Right atrium auricular region (tissue), 2 donors: ENCODE measurements around the gene C10orf71. TPM values are rescaled to one million over a fixed set of nuclear protein-coding genes. Genes with fewer than 3 reads are reported as not detected.

Experiments used
- DNase-seq: peaks from one replicate; pipeline ENCODE4 v3.0.0-alpha.2; 2019; ENCODE audit warnings: low spot score
- H3K27ac ChIP-seq, 2 donors: fragments of 200-600 bp; sonication (generic); 1 replicate in 1 of 2; 2 replicates in 1 of 2; pipeline ENCODE4 v1.5.1; 2016 to 2019
- H3K27me3 ChIP-seq, 2 donors: fragments of 200-600 bp; sonication (generic); one replicate each; pipeline versions ENCODE4 v1.5.1 to v1.6.0; 2017 to 2019
- H3K36me3 ChIP-seq: fragments of 200-600 bp; sonication (generic); one replicate; pipeline ENCODE4 v1.5.1; 2016
- H3K4me1 ChIP-seq, 2 donors: fragments of 200-600 bp; sonication (generic); one replicate each; pipeline versions ENCODE4 v1.5.1 to v1.6.0; 2017 to 2019
- H3K4me3 ChIP-seq, 2 donors: fragments of 200-600 bp; sonication (generic); 1 replicate in 1 of 2; 2 replicates in 1 of 2; pipeline ENCODE4 v1.5.1; 2017 to 2019; ENCODE audit warnings: mild to moderate bottlenecking in 1 of 2, moderate library complexity in 1 of 2
- H3K9me3 ChIP-seq, 2 donors: fragments of 200-600 bp; sonication (generic); one replicate each; pipeline ENCODE4 v1.5.1; 2019
- total RNA-seq, 2 donors: library from RNA; depleted of rRNA; stranded (reverse); fragments of >200 nt; gene quantifications; one replicate each; pipeline ENCODE4 v1.1.0, GENCODE V29; 2016
- TF ChIP-seq, protein P1 (sequence below), 2 donors: fragments of 200-600 bp; sonication (generic); IDR thresholded peaks; one replicate each; pipeline ENCODE4 v1.5.1; 2019; ENCODE audit warnings: antibody characterized with exemption in 2 of 2

The C10orf71 gene
- total RNA-seq, 2 donors from 2014 or later: 34.9 to 48.2 TPM

DNA sequence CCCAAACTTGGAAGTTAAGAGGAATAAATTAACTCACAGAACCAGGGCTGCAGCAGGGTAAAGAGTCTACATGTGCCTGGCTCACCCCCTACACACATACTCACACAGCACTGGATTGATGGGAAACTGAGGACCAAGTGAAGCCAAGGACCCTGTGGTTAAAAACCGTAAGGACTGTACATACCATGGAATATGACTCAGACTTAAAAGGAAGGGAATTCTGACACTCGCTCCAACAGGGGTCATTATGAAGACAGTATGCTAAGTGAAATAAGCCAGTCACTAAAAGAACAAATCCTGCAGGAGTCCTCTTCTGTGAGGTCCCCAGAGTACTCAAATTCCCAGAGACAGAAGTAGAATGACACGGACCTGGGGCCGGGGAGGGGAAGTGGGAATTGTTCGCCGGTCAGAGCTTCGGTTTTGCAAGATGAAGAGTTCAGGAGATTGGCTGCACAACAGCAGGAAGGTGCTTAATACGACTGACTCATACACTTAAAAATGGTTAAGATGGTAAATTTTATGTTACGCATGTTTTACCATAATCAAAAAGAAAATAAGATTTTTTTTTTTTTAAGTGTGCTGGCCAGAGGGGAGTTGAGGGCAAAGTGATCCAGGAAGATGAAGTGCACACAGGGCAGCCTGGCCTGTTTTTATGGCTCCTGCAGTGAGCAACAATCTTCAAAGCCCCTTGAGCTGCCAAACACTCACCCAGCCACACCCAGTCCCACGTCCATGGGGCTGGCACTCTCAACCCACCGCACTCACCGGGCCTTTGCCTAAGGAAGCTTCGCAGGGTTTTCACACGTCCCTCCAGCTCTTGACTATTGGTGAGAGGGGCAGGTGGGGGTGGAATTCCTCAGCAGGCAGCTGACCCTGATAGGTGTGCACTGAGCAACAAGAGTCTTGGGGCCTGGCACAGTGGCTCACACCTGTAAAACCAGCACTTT lies 70.5 kb downstream of the C10orf71 start:
- H3K27ac ChIP-seq: no peak overlapping the region
- peak; percentile 59 for DNase-seq
- no peaks in the 10 kb centered on the region for H3K36me3 ChIP-seq
- H3K4me3 ChIP-seq: no peak overlapping the region
- TF ChIP-seq, protein P1, sequence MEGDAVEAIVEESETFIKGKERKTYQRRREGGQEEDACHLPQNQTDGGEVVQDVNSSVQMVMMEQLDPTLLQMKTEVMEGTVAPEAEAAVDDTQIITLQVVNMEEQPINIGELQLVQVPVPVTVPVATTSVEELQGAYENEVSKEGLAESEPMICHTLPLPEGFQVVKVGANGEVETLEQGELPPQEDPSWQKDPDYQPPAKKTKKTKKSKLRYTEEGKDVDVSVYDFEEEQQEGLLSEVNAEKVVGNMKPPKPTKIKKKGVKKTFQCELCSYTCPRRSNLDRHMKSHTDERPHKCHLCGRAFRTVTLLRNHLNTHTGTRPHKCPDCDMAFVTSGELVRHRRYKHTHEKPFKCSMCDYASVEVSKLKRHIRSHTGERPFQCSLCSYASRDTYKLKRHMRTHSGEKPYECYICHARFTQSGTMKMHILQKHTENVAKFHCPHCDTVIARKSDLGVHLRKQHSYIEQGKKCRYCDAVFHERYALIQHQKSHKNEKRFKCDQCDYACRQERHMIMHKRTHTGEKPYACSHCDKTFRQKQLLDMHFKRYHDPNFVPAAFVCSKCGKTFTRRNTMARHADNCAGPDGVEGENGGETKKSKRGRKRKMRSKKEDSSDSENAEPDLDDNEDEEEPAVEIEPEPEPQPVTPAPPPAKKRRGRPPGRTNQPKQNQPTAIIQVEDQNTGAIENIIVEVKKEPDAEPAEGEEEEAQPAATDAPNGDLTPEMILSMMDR (IDR thresholded peaks at IDR 0.05): no peak
- H3K9me3 ChIP-seq: no peaks in the 10 kb centered on the region
- H3K27me3 ChIP-seq: no peaks in the 10 kb centered on the region
- H3K4me1 ChIP-seq: no peaks in the 10 kb centered on the region

GRCh38 chr10:49370326-49371100 lies 71.5 kb downstream of the C10orf71 start:
- no peaks in the 10 kb centered on the region for H3K4me1 ChIP-seq
- no peaks in the 10 kb centered on the region for H3K36me3 ChIP-seq
- no peak for DNase-seq
- H3K9me3 ChIP-seq: no peaks in the 10 kb centered on the region
- H3K27ac ChIP-seq: no peak overlapping the region
- TF ChIP-seq, protein P1 (IDR thresholded peaks at IDR 0.05): no peak
- no peaks in the 10 kb centered on the region for H3K27me3 ChIP-seq
- no peak overlapping the region for H3K4me3 ChIP-seq

GRCh38 chr10:49371967-49372366 lies 73.0 kb downstream of the C10orf71 start:
- Histone ChIP-seq H3K4me1 (no peaks in the 10 kb centered on the region), H3K9me3 (no peaks in the 10 kb centered on the region), H3K27me3 (no peaks in the 10 kb centered on the region), H3K36me3 (no peaks in the 10 kb centered on the region), H3K27ac (no peak overlapping the region), H3K4me3 (no peak overlapping the region)
- TF ChIP-seq, protein P1 (IDR thresholded peaks at IDR 0.05): no peak
- no peak for DNase-seq

DNA sequence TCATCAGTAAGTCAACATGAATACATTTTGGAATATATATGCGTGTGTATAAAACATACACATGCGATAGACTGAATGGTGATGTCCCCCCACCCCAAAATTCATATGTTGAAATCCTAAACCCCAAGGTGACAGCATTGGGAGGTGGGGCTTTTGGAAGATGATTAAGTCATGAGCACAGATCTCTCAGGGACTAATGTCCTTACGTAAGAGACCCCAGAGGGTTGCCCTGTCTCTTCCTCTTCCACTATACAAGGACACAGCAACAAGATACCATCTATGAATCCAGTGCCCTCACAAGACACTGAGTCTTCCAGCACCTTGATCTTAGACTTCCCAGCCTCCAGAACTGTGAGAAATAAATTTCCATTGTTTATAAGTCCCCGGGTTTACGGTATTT lies 74.4 kb downstream of the C10orf71 start:
- H3K36me3 ChIP-seq: no peaks in the 10 kb centered on the region
- DNase-seq: no peak
- no peaks in the 10 kb centered on the region for H3K27me3 ChIP-seq
- H3K27ac ChIP-seq: no peak overlapping the region
- TF ChIP-seq, protein P1 (IDR thresholded peaks at IDR 0.05): no peak
- no peaks in the 10 kb centered on the region for H3K9me3 ChIP-seq
- H3K4me1 ChIP-seq: no peaks in the 10 kb centered on the region
- H3K4me3 ChIP-seq: no peak overlapping the region

DNA sequence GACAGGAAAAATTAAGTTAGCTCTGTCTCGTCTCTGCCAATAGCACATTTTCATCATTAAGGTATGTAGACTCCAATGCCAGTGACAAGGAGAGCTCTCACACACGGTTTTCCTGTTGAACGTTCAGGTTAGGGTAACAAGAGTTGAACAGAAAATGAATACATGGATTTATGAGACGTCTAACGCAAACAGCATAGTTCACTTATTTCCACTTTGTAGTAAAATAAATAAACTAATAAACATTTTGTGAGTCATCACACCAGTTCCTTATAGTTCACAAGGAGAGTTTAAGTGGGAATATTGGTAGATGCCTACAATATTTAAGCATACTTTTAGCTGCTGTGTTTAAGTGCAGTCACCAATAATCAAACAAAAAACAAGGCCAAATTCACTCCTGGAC lies 75.8 kb downstream of the C10orf71 start:
- DNase-seq: no peak

More for the DNA sequence above, 75.8 kb downstream of the C10orf71 start:
- Histone ChIP-seq H3K27me3 (no peaks in the 10 kb centered on the region), H3K4me3 (no peak overlapping the region), H3K9me3 (no peaks in the 10 kb centered on the region), H3K27ac (no peak overlapping the region), H3K4me1 (no peaks in the 10 kb centered on the region), H3K36me3 (no peaks in the 10 kb centered on the region)
- TF ChIP-seq, protein P1 (IDR thresholded peaks at IDR 0.05): no peak
